Brain pericyte (primary cell): ENCODE results near the gene PLEKHG3.
"Not testable (repeated sequence)": the region's sequence is repeated elsewhere in the genome, so short reads cannot be mapped to it uniquely, and the experiment has no call there.

Experiments used
- DNase-seq: peaks from one replicate; pipeline ENCODE4 v3.0.0-alpha.2; 2012; ENCODE audit warnings: low read depth, low spot score

The PLEKHG3 gene

DNA sequence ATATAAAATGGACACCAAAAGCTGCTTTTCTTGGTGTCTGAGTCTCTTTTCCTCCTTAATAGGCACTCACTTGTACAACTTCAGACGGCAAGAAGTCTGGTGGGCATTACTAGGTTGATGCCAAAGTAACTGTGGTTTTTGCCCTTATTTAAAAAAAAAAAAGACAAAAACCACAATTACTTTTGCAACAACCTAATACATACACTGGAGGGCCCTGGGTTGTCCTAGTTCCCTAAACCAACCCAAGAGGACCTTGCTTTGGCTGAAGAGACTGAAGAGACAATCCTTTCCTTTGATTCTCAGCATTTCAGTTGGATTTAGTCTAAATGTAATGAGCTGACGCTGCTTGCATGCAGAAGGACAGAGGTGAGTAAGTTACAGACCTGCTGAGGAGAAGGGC lies 16.2 kb upstream of the PLEKHG3 start:
- no peak for DNase-seq

DNA sequence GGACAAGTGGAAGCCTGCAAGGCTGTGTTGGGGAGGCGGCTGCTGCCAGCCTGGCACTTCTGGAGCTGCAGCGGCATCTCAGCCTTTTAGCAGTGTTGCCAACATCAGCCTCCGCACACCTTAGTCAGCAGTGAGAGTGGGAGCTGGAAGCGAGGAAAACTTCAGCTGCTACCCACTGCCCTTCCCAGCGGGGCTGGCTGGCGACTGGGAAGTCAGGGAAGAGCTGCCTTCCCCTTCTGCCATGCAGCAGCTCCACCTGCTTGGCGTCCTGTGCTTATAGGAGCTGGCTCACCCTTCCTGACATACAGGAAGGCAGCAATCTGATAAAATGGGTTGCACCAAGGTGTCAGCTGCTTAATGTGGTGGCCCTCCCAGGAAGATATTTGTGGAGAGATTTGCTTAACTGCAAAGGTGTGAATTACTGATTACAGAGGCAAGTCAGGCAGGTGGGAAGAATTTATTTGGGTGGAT lies 15.4 kb upstream of the PLEKHG3 start:
- DNase-seq = no peak

DNA sequence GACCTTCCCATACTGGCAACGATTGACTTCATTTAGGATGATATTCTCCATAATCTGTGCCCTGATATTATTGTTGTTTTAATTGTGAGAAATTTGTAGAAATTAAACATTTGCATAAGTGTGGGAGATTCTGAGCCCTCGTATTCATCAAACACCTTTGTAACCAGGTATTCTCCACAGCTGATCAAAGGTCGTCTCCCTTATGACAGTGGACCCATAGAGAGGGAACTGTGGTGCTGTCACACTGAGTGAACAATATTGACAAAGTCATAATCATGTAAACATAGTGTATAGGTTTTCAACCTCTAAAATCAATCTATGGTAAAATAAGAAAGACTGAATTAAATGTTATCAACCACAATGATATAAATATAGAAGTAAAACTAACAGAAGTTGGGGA lies 14.9 kb upstream of the PLEKHG3 start:
- DNase-seq = no peak

DNA sequence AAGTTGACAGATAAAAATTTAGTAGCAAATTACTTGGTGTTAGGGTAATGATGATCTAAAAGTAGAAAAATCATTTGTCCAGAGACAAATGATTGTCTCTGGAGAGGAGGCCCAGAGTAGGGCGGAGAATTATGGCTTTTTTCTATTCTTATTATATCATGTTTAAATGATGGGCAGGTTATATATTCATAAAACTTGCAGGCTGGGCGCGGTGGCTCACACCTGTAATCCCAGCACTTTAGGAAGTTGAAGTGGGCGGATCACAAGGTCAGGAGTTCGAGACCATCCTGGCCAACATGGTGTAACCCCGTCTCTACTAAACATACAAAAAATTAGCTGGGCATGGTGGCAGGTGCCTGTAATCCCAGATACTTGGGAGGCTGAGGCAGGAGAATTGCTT lies 13.6 kb upstream of the PLEKHG3 start:
- DNase-seq = not testable (repeated sequence)

DNA sequence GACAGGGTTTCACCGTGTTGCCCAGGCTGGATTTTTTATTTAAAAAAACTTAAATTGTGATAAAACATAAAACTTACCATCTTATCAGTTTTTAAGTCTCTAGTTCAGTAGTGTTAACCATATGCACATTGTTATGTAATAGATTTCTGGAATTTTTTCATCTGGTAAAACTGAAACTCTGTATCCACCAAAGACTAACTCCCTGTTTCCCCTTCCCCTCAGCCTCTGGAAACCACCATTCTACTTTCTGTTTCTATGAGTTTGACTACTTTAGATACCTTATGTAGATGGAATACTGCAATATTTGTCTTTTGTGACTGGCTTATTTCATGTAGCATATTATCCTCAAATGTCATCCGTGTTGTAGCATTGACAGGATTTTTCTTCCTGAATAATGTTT lies 12.8 kb upstream of the PLEKHG3 start:
- no peak for DNase-seq

DNA sequence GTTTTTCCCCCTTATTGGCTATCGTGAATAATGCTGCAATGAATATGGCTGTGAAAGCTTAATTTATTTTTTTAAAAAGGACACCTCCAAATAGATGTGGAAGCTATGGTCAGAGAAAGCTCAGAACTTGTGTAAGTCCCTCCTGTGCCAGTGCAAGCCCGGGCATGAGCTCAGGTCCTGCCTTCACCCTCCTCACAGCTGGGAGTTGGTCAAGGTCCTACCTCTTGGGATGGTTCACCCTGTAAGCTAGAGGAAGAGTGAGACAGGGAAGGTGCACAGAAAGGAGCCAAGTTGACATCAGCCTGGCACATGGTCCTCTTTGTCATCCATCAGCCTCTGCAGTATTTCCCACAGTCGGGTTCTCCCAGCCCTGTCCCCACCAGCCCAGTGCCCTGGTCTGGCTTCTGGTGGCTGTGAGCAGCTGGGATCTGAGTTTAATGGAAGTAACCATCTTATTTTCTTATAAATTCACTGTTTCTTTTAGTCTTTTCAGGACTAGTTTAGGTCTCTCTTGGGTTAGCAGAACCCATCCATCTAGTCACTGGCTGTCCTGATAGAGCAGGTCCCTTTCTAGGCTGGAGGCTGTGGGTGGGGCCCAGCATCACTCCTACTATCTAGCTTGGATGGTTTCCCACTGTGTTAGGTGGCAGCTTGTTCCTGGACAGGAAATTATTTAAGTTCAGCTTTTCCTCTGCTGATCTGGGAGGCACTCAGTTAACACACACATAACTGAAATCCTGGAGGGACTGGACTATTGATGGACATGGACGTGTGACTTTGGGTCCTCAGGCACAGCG lies 11.8 kb upstream of the PLEKHG3 start:
- DNase-seq = no peak

DNA sequence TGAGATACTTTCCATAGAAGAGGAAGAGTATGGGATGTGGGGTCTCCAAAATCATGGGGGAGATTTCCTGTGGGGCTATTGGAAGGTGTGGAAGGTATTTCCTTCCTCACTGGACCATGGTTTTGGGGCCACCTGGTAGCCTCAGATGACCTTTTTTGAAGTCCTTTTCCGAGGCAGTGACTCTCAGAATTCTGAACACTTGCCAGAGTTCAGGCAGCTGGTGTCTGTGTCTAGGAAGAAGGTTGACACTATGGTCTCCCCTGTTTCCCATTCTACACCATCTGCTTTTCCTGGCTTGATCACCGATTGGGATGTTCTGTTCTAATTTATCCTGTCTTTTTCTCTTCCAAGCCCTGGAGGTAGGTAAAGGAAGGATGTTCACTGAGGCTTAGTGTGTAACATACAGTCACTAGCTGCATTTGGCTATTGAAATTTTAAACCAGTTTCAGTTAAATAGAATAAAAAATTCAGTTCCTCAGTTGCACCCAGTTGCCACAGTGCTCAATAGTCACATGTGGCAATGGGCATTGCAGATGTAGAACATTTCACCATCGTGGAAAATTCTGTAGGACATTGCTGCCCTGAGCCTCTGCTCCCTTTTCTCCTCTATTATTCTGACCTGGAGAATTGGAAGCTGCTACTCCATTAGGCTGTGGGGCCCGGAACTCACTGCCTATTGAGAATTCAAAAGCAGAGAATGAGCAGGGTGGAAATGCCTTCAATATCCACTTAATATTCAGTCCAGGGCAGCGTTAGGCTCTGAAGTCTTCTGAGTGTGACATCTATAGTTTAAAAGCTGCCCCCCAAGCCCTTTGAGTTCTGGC lies 11.0 kb upstream of the PLEKHG3 start:
- no peak for DNase-seq

DNA sequence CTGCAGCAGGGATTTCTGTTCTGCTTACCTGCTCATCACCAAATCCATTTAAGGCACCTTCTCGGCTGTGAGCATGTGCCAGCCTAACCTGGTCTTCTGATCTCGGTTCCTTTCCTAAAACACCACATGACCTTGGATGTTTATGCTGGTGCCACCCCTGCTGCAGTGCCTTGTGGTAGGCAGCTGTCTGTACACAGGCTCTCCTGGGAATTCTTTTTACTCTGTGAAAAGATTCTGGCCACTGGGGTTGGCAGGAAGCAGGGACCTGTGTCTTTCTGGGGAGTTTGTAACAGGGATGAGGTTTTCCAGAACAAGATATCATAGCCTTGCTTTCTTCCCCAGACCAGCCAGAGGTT lies 10.4 kb upstream of the PLEKHG3 start:
- DNase-seq = no peak

DNA sequence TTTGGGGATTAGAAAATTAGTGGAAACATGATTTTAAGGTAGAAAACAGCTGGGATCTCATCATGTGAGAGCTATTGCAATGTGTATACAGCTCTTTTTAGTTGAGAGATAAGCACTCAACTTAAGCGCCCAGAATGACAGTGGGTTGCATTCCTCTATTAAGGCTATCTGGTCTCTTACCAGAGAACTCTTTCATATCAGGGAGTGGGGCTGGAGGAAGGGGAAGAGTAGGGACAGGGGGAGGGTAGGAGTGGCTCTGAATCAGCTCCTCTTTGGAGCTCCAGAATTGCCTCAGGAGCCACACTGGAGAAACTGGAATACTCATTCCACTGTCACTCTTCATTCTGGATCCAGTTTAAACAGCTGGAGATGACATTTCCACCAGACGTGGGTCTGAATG lies 9.2 kb upstream of the PLEKHG3 start:
- no peak for DNase-seq

DNA sequence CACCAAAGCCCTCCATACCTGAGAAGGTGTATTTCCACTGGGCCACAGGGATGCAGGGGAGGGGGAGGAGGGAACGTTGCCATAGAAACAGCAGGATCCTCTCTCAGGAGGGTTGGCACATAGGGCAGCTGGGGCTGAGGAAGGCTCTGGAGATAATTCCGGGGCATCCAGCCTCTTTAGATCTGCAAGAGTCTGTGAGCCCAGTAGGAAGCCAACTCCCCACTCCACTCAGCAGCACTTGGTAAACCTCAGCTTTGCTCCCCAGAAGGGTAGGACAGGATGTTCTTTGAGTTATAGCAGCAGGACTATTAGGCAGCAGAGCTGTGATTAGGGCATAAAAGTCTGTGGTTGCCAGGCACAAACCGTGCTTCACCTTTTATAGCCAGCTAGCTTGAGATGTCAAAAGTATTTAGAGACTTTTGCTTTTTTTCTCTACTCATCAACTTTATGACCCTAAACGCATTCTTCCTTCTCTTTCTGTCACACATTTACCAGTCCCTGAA lies 7.8 kb upstream of the PLEKHG3 start:
- no peak for DNase-seq

DNA sequence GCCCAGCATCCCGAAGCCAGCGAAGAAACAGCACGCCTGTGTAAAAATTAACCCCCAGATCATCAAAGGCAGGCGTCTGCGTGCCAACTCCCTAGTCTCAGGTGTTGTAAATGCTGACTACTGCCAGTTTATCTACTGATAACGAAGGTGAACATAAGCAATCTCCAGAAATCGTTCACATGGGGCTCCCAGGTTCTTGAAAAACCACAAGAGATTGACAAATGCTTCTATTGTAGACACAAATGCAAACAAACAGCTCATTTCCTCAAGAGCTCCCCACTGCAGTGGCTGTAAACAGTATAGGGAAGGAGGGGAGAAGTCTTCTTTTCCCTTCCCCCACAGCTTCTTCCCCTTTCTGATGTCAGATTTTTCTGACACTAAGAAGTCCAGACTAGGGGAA lies 5.3 kb upstream of the PLEKHG3 start:
- DNase-seq = no peak

DNA sequence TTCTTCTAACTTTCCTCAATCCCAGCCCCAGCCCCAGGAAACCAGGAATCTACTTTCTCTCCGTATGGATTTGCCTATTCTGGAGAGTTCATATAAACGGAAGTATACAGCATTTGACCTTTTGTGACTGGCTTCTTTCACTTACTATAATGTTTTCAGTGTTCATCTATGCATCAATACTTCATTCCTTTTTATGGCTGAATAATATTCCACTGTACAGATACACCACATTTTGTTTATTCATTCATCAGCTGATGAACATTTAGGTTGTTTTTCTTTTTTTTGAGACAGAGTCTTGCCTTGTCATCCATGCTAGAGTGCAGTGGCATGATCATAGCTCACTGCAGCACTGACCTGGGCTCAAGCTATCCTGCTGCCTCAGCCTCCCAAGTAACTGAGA lies 3.9 kb upstream of the PLEKHG3 start:
- no peak for DNase-seq

DNA sequence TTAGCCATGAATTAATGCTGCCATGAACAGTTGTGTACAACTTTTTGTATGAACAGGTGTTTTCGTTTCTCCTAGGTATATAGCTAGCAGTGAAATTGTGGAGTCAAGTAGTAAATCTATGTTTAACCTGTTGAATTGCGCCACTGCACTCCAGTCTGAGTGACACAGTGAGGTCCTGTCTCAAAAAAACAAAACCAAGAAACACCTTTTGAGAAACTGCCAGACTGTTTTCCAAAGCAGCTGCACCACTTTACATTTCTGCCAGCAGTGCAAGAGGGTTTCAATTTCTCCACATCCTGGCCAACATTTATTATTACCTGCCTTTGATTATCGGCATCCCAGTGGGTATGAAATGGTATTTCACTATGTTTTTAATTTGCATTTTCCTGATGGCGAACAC lies 3.3 kb upstream of the PLEKHG3 start:
- DNase-seq = no peak

DNA sequence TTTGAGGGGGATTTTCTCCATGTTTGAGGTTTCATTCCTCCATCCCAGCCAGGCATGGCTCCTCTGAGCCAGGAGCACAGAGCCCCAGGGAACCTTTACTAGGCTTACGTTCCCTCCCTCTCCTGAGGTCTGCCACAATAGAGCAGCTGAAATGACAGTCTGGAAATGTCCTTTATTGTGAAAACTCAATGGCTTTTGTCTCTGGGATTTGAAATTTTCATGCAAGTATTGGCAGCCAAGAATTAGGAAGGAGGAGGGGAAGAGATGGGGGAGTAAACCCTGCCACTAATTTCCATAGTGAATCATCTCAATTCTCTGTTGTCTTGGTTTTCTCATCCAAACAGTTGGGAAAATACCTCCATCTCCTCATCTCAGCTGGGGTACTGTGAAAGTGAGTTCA lies 2.6 kb upstream of the PLEKHG3 start:
- DNase-seq = no peak

DNA sequence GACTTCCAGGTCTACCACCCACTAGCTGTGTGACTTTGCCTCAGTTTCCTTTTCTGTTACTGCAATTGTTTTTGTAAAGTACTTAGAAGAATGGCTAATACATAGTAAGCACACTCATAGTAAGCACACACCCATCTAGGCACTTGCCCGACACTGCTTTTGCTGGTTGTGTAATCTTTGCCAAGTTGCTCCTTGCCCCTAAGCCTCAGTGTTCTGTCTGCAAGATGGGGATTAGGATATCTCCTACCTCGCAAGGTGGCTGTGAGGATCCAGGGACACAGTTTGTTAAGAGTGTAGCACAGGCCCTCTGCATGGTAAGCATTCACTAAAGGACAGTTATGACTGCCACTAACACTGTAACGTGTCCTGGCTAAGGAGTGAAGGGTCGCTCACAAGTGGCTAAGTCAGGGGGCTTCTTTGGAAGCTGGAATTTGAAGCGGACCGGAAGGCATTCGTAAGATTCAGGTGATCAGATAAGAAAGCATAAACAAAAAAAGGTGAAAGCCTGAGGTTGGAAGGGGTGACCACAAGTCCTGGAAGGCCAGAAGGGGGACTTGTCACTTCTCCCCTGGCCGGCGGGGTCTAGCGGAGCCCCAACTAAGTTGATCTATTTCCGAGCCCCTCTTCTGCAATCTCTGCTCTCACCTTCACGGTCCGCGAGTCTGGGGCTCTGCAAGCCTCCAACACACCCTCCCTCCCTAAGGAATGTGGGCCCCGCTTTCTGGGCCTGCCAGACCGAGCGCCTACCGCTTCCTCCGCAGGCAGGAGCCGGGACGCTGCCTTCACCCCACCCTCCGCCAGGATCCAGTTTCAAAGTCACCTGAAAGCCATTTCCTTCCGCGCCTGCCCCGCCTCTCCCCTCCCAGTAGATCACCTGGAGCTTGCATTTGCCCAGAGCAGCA lies 1.5 kb upstream of the PLEKHG3 start:
- no peak for DNase-seq

DNA sequence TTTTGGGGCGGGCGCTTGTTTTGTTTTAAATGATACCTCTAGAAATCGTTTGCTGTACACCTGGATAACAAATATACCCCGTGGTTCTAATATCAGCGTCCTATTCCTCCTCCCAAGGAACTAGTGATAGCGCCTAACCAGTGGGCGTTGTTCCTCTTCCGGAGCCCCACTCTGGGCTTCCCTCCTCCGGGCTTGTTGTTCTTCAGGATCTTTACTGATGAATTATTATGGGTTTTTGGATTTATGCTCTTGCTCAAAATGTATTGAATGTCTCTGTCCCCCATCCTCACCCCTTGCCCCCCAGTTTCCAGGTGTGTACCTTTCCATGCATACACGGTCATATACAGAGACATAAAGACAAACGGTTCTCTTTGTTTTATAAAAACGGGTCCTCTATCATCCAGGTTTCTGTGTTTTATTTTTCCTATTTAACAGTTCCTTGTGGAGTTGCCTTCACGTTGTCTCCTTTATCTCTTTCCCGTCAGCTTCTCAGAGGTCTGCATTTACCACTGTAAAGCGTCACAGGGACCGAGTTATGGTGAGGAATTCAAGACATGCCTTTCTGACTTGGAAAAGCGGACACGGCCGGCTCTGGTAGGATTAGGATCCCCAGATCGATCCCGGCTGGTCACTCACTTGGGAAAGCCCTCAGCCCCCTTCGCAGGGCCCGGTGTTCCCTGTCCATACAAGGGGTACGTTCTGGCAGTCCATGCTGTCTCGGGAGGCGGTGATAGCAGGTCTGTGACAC lies 655 bp upstream of the PLEKHG3 start:
- no peak for DNase-seq

DNA sequence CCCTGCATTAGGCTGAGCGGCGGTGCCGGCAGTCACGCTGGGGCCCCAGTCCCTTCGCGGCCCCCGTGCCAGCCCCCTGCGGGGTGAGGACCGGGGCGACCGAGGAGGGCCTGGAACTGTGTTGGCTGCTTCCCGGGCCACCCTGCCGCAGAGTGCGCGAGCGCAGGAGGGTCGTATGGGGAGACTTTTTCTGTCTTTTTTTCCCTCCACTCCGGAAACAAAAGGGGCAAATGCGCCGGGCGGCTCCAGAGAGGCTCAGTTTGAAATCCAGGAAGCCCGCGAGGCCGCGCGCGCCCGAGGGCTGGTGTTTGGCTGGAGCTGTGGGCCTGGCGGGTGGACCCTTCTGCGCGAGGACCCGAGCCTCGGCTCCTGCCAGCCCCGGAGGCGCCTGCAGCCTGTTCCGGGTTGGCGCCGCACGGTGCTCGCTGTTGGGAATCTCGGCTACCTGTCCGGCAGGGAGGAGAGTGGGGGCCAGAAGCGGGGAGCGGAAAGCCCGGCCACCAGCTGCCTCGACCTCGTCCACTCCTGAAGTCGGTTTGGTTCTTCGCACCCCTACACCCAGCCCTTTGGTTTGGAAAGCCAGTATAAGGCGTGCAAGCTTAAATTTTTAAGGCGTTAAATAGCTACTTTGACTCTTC lies 638 bp downstream of the PLEKHG3 start:
- no peak for DNase-seq

DNA sequence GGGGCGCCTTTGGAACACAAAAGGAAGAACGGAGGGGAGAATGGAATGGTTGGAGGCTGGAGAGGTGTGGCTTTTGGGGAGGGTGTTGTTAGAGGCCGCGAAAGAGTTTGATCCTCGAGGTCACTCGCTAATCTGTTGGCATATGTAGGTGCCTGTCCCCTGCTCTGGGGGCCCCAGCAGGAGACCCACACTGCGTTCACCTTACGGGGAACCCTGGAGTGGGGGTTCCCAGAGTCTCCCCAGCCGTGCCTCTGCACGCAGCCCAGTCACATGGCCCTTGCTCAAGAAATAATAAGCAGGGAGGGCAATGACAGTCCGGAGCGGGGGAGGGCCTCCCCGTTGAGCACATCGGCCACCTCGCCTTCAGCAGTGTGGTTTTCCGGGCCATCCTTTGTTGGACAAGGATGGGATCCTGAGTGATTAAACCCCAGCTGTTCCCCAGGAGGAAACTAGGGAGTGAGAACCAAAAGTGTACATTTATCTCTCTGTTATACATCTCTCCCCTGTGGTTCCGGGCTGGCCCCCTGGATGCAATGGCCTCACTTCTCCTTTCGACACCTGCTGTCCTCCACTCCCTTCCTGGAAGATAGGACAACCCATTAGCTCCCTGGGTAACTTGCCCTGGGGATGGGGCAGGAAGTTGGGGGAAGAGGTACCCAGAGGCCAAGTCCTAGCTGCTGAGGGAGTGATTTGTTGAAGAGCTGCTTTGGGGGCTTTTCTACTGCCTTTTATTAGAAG lies 1.3 kb downstream of the PLEKHG3 start:
- DNase-seq = no peak

DNA sequence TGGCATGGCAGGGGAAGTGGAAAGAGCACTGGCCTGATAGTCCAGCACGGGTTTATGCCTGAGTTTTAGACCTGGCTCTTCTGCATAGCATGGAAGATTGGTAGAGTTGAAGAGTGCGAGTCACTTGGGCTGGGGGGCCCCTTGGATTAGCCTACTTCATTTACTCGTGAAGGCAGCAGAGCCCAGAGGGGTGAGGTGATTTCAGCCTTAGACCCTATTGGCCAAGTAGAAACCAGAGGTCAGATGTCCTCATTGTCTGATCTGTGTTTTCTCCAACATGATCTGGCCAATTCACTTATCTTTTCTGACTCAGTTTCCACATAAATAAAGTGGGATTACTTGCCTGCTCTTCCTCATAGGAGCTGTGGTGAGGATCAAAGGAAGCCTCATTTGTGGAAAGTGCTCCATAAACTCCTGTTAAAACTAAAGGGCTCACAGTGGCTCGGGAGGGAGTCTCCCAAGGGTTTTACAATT lies 1.9 kb downstream of the PLEKHG3 start:
- DNase-seq = no peak
